Measurements from ENCODE around the gene NRG2.

NRG2 gene

GRCh38 chr5:139925650-139926640 lies 117.2 kb downstream of the NRG2 start:
- H3K9me3 ChIP-seq (replicated peaks in 1 of 11), result no peaks in the 10 kb centered on the region; a peak in 1 of 22 replicates
- no peak overlapping the region for H3K4me3 ChIP-seq
- no peaks in the 10 kb centered on the region for H3K4me1 ChIP-seq
- 0 out of 22 replicates have a peak, but pooled peaks cover 0 to 4% (median 0%) of the 10 kb centered on the region in 11 experiments for H4K20me1 ChIP-seq
- H3K9ac ChIP-seq, result no peak overlapping the region
- no peaks in the 10 kb centered on the region for H3K36me3 ChIP-seq
- no peaks in the 10 kb centered on the region for H3K27me3 ChIP-seq
- no peak overlapping the region for H3K27ac ChIP-seq
- H3K4me2 ChIP-seq, result no peak overlapping the region; a peak in 1 of 22 replicates
- TF ChIP-seq Cebpa-rat (IDR thresholded peaks at IDR 0.05), result no peak

- Histone ChIP-seq H3K4me1 (no peaks in the 10 kb centered on the region), H3K4me3 (no peak overlapping the region), H3K27ac (no peak overlapping the region), H3K9ac (no peak overlapping the region), H3K9me3 (replicated peaks in 1 of 11) (no peaks in the 10 kb centered on the region), H3K4me2 (no peak overlapping the region), H3K36me3 (no peaks in the 10 kb centered on the region), H3K27me3 (no peaks in the 10 kb centered on the region), H4K20me1 (0 out of 22 replicates have a peak, but pooled peaks cover 0 to 4% (median 0%) of the 10 kb centered on the region in 11 experiments)
- TF ChIP-seq Cebpa-rat (IDR thresholded peaks at IDR 0.05), result no peak
Observed at GRCh38 chr5:139925216-139925562, 117.9 kb downstream of the NRG2 start.

GRCh38 chr5:139924294-139925215 lies 118.5 kb downstream of the NRG2 start:
- no peaks in the 10 kb centered on the region for H3K27me3 ChIP-seq
- no peak for TF ChIP-seq Cebpa-rat (IDR thresholded peaks at IDR 0.05)
- H3K36me3 ChIP-seq, result no peaks in the 10 kb centered on the region
- no peak overlapping the region for H3K27ac ChIP-seq
- H3K4me3 ChIP-seq, result no peak overlapping the region
- no peaks in the 10 kb centered on the region for H3K4me1 ChIP-seq
- H3K9me3 ChIP-seq (replicated peaks in 1 of 11), result no peaks in the 10 kb centered on the region
- H4K20me1 ChIP-seq, result 0 out of 22 replicates have a peak, but pooled peaks cover 0 to 4% (median 0%) of the 10 kb centered on the region in 11 experiments
- H3K4me2 ChIP-seq, result no peak overlapping the region
- no peak overlapping the region for H3K9ac ChIP-seq

GRCh38 chr5:139919308-139919707 lies 123.8 kb downstream of the NRG2 start:
- peaks cover 0 to 3% (median 0%) of the 10 kb centered on the region in 11 experiments; a peak in 1 of 22 replicates for H3K9me3 ChIP-seq (replicated peaks in 1 of 11)
- H4K20me1 ChIP-seq, result 0 out of 22 replicates have a peak, but pooled peaks cover 0 to 4% (median 0%) of the 10 kb centered on the region in 11 experiments
- H3K27ac ChIP-seq, result no peak overlapping the region
- H3K4me2 ChIP-seq, result no peak overlapping the region
- no peaks in the 10 kb centered on the region for H3K4me1 ChIP-seq
- H3K9ac ChIP-seq, result no peak overlapping the region
- H3K4me3 ChIP-seq, result no peak overlapping the region
- no peaks in the 10 kb centered on the region for H3K27me3 ChIP-seq
- H3K36me3 ChIP-seq, result no peaks in the 10 kb centered on the region
- TF ChIP-seq Cebpa-rat (IDR thresholded peaks at IDR 0.05), result no peak

- Histone ChIP-seq H3K4me1 (no peaks in the 10 kb centered on the region), H3K27me3 (no peaks in the 10 kb centered on the region), H3K4me2 (no peak overlapping the region), H3K4me3 (no peak overlapping the region), H3K9ac (no peak overlapping the region), H4K20me1 (no peaks in the 10 kb centered on the region), H3K27ac (no peak overlapping the region), H3K9me3 (replicated peaks in 1 of 11) (peaks cover 0 to 3% (median 0%) of the 10 kb centered on the region in 11 experiments; a peak in 1 of 22 replicates), H3K36me3 (no peaks in the 10 kb centered on the region)
- TF ChIP-seq Cebpa-rat (IDR thresholded peaks at IDR 0.05), result no peak
Observed at GRCh38 chr5:139915834-139916233, 127.3 kb downstream of the NRG2 start.

- no peak overlapping the region for H3K4me3 ChIP-seq
- H3K9me3 ChIP-seq (replicated peaks in 1 of 11), result peaks cover 0 to 3% (median 0%) of the 10 kb centered on the region in 11 experiments; a peak in 1 of 22 replicates
- H3K36me3 ChIP-seq, result no peaks in the 10 kb centered on the region
- H3K9ac ChIP-seq, result no peak overlapping the region
- TF ChIP-seq Cebpa-rat (IDR thresholded peaks at IDR 0.05), result no peak
- H3K4me1 ChIP-seq, result no peaks in the 10 kb centered on the region
- no peaks in the 10 kb centered on the region for H4K20me1 ChIP-seq
- H3K27me3 ChIP-seq, result no peaks in the 10 kb centered on the region
- no peak overlapping the region for H3K4me2 ChIP-seq
- no peak overlapping the region for H3K27ac ChIP-seq
Observed at GRCh38 chr5:139915266-139915665, 127.8 kb downstream of the NRG2 start.

- no peaks in the 10 kb centered on the region for H3K4me1 ChIP-seq
- no peak overlapping the region for H3K9ac ChIP-seq
- TF ChIP-seq Cebpa-rat (IDR thresholded peaks at IDR 0.05), result no peak
- no peaks in the 10 kb centered on the region for H3K27me3 ChIP-seq
- no peak overlapping the region for H3K4me3 ChIP-seq
- peaks cover 0 to 3% (median 0%) of the 10 kb centered on the region in 11 experiments; a peak in 1 of 22 replicates for H3K9me3 ChIP-seq (replicated peaks in 1 of 11)
- no peaks in the 10 kb centered on the region for H3K36me3 ChIP-seq
- no peak overlapping the region for H3K27ac ChIP-seq
- no peak overlapping the region for H3K4me2 ChIP-seq
- H4K20me1 ChIP-seq, result no peaks in the 10 kb centered on the region
Observed at GRCh38 chr5:139914218-139914807, 128.8 kb downstream of the NRG2 start.

- H3K4me2 ChIP-seq, result no peak overlapping the region
- H3K27ac ChIP-seq, result no peak overlapping the region
- H3K4me3 ChIP-seq, result no peak overlapping the region
- peaks cover 0 to 5% (median 0%) of the 10 kb centered on the region in 10 experiments; a peak in 4 of 20 replicates for H3K4me1 ChIP-seq
- TF ChIP-seq Cebpa-rat (IDR thresholded peaks at IDR 0.05), result no peak
- H3K27me3 ChIP-seq, result peaks cover 0 to 4% (median 0%) of the 10 kb centered on the region in 11 experiments; a peak in 4 of 22 replicates
- peaks cover 0 to 3% (median 0%) of the 10 kb centered on the region in 11 experiments; a peak in 1 of 22 replicates for H3K9me3 ChIP-seq (replicated peaks in 1 of 11)
- H3K36me3 ChIP-seq, result no peaks in the 10 kb centered on the region
- no peak overlapping the region for H3K9ac ChIP-seq
- H4K20me1 ChIP-seq, result no peaks in the 10 kb centered on the region
Observed at GRCh38 chr5:139912804-139913203, 130.3 kb downstream of the NRG2 start.
